Endothelial cell of umbilical vein (primary cell): ENCODE measurements around the gene CMIP. TPM values are rescaled to one million over a fixed set of nuclear protein-coding genes. Genes with fewer than 3 reads are reported as not detected.

Source experiments
- BruUV-seq: library from RNA; stranded (reverse); fragments of 400-500 nt; replicated peaks from 2 replicates; lab custom pipeline; 2021; lab: Mats Ljungman, UMichigan
- CTCF ChIA-PET: fragments of 300-600, 350-600 bp; sonication (Branson Sonifier 250); formaldehyde crosslinking; loops from one replicate; lab custom pipeline; 2021; ENCODE audit warnings: antibody characterized with exemption, inconsistent platforms; lab: Charles Lee
- POLR2A ChIA-PET: fragments of 300-600, 350-600 bp; sonication (Branson Sonifier 250); formaldehyde crosslinking; loops from one replicate; lab custom pipeline; 2021; ENCODE audit warnings: antibody characterized with exemption, inconsistent platforms; lab: Charles Lee
- DNase-seq: peaks from one replicate; pipeline ENCODE4 v3.0.0-alpha.2; 2011; ENCODE audit warnings: low read depth, low spot score
- FAIRE-seq: peaks from 2 replicates; lab custom pipeline; 2011; peaks lifted over from hg19 to GRCh38; lab: Jason Lieb, UNC
- H2AFZ ChIP-seq: 2 replicates; pipeline ENCODE4 v1.6.0; 2012; ENCODE audit warnings: low read depth, low read length, control low read depth, inconsistent platforms
- H3K27ac ChIP-seq: 2 replicates; pipeline ENCODE4 v1.5.1; 2011; ENCODE audit warnings: low read depth, mild to moderate bottlenecking, control low read depth, low read length, moderate library complexity; ENCODE audit not compliant: insufficient read depth
- H3K27me3 ChIP-seq, 2 experiments: 2 replicates each; pipeline versions ENCODE4 v1.6.0 to v1.6.1; 2011; ENCODE audit warnings: low read length in 2 of 2, mixed read lengths in 1 of 2; ENCODE audit not compliant: control insufficient read depth in 2 of 2, insufficient read depth in 2 of 2
- H3K36me3 ChIP-seq, 2 experiments: 2 replicates in 1 of 2; 3 replicates in 1 of 2; pipeline ENCODE4 v1.5.1; 2011; ENCODE audit warnings: low read length in 2 of 2, mild to moderate bottlenecking in 1 of 2, moderate library complexity in 1 of 2; ENCODE audit not compliant: control insufficient read depth in 2 of 2, insufficient read depth in 2 of 2; ENCODE audit errors: extremely low read depth in 1 of 2
- H3K4me1 ChIP-seq: 3 replicates; pipeline ENCODE4 v1.5.1; 2011; ENCODE audit warnings: mild to moderate bottlenecking, low read length; ENCODE audit not compliant: control insufficient read depth, insufficient read depth; ENCODE audit errors: extremely low read depth
- H3K4me2 ChIP-seq: 2 replicates; pipeline ENCODE4 v1.6.1; 2011; ENCODE audit warnings: low read length, control low read depth, mixed read lengths; ENCODE audit not compliant: insufficient read depth
- H3K4me3 ChIP-seq, 3 experiments: fragments of 200-600 bp in 1 of 3; sonication (generic), shearing (Covaris generic) in 1 of 3; replicated peaks in 1 of 3; 2 replicates each; pipeline ENCODE4 v1.5.1; 2011 to 2016; ENCODE audit warnings: control low read depth in 3 of 3, low read length in 3 of 3, mild to moderate bottlenecking in 2 of 3, inconsistent platforms in 1 of 3, low read depth in 1 of 3, moderate library complexity in 1 of 3; ENCODE audit not compliant: insufficient read depth in 1 of 3
- H3K79me2 ChIP-seq: 2 replicates; pipeline ENCODE4 v1.6.0; 2012; ENCODE audit warnings: low read length, inconsistent platforms; ENCODE audit not compliant: control insufficient read depth, insufficient read depth
- H3K9ac ChIP-seq: replicated peaks from 2 replicates; pipeline ENCODE3; 2011; ENCODE audit warnings: low read length, control low read depth; ENCODE audit not compliant: insufficient read depth; ENCODE audit errors: extremely low read depth
- H3K9me1 ChIP-seq: replicated peaks from 3 replicates; pipeline ENCODE4 v1.6.0; 2011; ENCODE audit warnings: mild to moderate bottlenecking, low read length; ENCODE audit not compliant: control insufficient read depth, insufficient read depth; ENCODE audit errors: extremely low read depth
- H3K9me3 ChIP-seq: replicated peaks from 2 replicates; pipeline ENCODE4 v1.5.1; 2012; ENCODE audit warnings: low read length, inconsistent platforms; ENCODE audit not compliant: control insufficient read depth, insufficient read depth
- H4K20me1 ChIP-seq: replicated peaks from 2 replicates; pipeline ENCODE3; 2011; ENCODE audit warnings: mild to moderate bottlenecking, low read length; ENCODE audit not compliant: control insufficient read depth, insufficient read depth; ENCODE audit errors: extremely low read depth
- EZH2 ChIP-seq: IDR thresholded peaks from 2 replicates; pipeline ENCODE4 v1.6.1; 2012; ENCODE audit warnings: borderline replicate concordance, low read depth, mild to moderate bottlenecking, moderate library complexity, low read length, inconsistent platforms; ENCODE audit not compliant: severe bottlenecking
- FOS ChIP-seq: IDR thresholded peaks from 2 replicates; pipeline ENCODE4 v1.6.1; 2011; ENCODE audit warnings: mild to moderate bottlenecking, low read length, moderate library complexity, borderline replicate concordance; ENCODE audit not compliant: insufficient read depth
- GATA2 ChIP-seq: IDR thresholded peaks from 2 replicates; pipeline ENCODE4 v1.7.0; 2011; ENCODE audit warnings: low read depth, mild to moderate bottlenecking, moderate library complexity, mixed read lengths, low read length; ENCODE audit not compliant: insufficient read length, insufficient read depth
- JUN ChIP-seq: IDR thresholded peaks from 2 replicates; pipeline ENCODE4 v1.6.1; 2011; ENCODE audit warnings: borderline replicate concordance, low read depth; ENCODE audit not compliant: insufficient read length, insufficient read depth
- MYC ChIP-seq: IDR thresholded peaks from one replicate; pipeline ENCODE4 v1.6.1; 2011; ENCODE audit warnings: mild to moderate bottlenecking, low read depth, low read length
- POLR2A ChIP-seq: IDR thresholded peaks from 2 replicates; pipeline ENCODE4 v1.6.1; 2012; ENCODE audit warnings: low read depth, mild to moderate bottlenecking, control low read depth, low read length
- POLR2AphosphoS5 ChIP-seq: IDR thresholded peaks from 2 replicates; pipeline ENCODE4 v1.6.1; 2012; ENCODE audit warnings: low read depth, mild to moderate bottlenecking, control low read depth, low read length, moderate library complexity; ENCODE audit not compliant: insufficient read depth
- dilution Hi-C: fragments of 300-500 bp; cut with MboI; formaldehyde crosslinking; loops from one replicate; pipeline ENCODE4 v1.15.0; 2019; ENCODE audit warnings: low sequenced_read_pairs; ENCODE audit not compliant: extremely low pct_ligation_motif_present
- intact Hi-C: fragments of 100-400 bp; cut with micrococcal nuclease; formaldehyde crosslinking; loops from one replicate; pipeline ENCODE4 v1.10.0; 2022
- polyA plus RNA-seq, 4 experiments: library from polyadenylated mRNA; depleted of rRNA in 3 of 4; stranded (reverse) in 3 of 4; unstranded in 1 of 4; fragments of >200 nt; gene quantifications; 2 replicates each; pipeline versions ENCODE4 v1.2.1 to v1.2.3, GENCODE V29; 2011 to 2012; ENCODE audit warnings: missing spikeins in 1 of 4
- total RNA-seq: library from RNA; stranded (reverse); gene quantifications from 2 replicates; pipeline ENCODE4 v1.2.3, GENCODE V29; 2021
- TF ChIP-seq, protein P1 (sequence below): IDR thresholded peaks from 2 replicates; pipeline ENCODE4 v1.6.1; 2011; ENCODE audit not compliant: insufficient read depth, insufficient read length
- TF ChIP-seq, protein P2 (sequence below), 2 donors: IDR thresholded peaks; 1 replicate in 1 of 2; 2 replicates in 1 of 2; pipeline ENCODE4 v1.5.1; 2011; ENCODE audit warnings: low read length in 2 of 2, mild to moderate bottlenecking in 2 of 2, moderate library complexity in 2 of 2, control low read depth in 1 of 2, inconsistent platforms in 1 of 2, low read depth in 1 of 2; ENCODE audit not compliant: insufficient read depth in 1 of 2; ENCODE audit errors: extremely low read depth in 1 of 2

The CMIP gene
- total and polyA plus RNA-seq, 2 donors (not counting 3 experiments of a cell fraction or from before 2014, with no cell fraction given) = 29.0 to 101 TPM

DNA sequence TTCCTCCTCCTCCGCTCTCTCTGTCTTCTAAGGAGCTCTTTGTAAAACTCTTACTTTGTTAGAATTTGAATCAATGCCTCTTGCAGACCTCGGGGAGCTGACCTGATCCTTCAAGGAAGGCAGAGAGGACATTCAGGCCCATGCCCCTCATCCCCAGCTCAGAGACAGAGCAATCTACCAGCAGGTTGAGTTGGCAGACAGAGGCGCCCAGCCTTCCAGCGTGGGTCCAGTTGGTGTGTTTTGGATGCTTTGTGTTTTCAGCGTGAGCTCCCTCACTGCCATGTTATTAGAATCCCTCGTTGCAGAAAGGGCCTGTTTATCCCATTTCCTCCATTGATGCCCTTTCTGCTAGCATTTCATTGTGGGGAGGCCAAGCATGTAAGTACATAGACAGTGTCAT, 167.1 kb downstream of the CMIP start:
- peak overlapping the region; percentile 12 for H3K9ac ChIP-seq
- peaks cover 10% of the 10 kb centered on the region for H3K79me2 ChIP-seq
- H3K9me1 ChIP-seq = no peaks in the 10 kb centered on the region
- POLR2A ChIA-PET = interaction anchor here (0.8 kb wide), 1 partner anchor 83 kb away, joined by 3 read pairs; no protein-coding TSS in a partner anchor
- intact Hi-C loops = loop anchor here (1.0 to 5.0 kb wide), 4 partner anchors 59 to 165 kb away; no protein-coding TSS in a partner anchor
- no peaks in the 10 kb centered on the region for H3K27me3 ChIP-seq
- no peak for TF ChIP-seq MYC
- TF ChIP-seq, protein P1, sequence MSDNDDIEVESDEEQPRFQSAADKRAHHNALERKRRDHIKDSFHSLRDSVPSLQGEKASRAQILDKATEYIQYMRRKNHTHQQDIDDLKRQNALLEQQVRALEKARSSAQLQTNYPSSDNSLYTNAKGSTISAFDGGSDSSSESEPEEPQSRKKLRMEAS = no peak
- TF ChIP-seq JUN = no peak
- TF ChIP-seq GATA2 = no peak
- no peak for TF ChIP-seq EZH2
- no peak for TF ChIP-seq POLR2A
- no peak for TF ChIP-seq FOS
- TF ChIP-seq POLR2AphosphoS5 = no peak
- TF ChIP-seq, protein P2, sequence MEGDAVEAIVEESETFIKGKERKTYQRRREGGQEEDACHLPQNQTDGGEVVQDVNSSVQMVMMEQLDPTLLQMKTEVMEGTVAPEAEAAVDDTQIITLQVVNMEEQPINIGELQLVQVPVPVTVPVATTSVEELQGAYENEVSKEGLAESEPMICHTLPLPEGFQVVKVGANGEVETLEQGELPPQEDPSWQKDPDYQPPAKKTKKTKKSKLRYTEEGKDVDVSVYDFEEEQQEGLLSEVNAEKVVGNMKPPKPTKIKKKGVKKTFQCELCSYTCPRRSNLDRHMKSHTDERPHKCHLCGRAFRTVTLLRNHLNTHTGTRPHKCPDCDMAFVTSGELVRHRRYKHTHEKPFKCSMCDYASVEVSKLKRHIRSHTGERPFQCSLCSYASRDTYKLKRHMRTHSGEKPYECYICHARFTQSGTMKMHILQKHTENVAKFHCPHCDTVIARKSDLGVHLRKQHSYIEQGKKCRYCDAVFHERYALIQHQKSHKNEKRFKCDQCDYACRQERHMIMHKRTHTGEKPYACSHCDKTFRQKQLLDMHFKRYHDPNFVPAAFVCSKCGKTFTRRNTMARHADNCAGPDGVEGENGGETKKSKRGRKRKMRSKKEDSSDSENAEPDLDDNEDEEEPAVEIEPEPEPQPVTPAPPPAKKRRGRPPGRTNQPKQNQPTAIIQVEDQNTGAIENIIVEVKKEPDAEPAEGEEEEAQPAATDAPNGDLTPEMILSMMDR (IDR thresholded peaks at IDR 0.05; ENCODE audit: extremely low read depth in 1 of 2, insufficient read depth in 1 of 2, low read depth in 1 of 2, low read length in 2 of 2) = no peak
- CTCF ChIA-PET = interaction anchor here (1.1 to 1.9 kb wide), 8 partner anchors 9 to 207 kb away, joined by 3 to 7 read pairs (median 4); no protein-coding TSS in a partner anchor
- DNase-seq (no peak), FAIRE-seq (no peak)
- H3K9me3 ChIP-seq = no peaks in the 10 kb centered on the region
- H3K27ac ChIP-seq = peak overlapping the region; percentile 90
- no peak overlapping the region for H2AFZ ChIP-seq
- peaks cover 2 to 6% of the 10 kb centered on the region in 2 experiments for H3K36me3 ChIP-seq
- dilution Hi-C loops = no loop called here
- H3K4me3 ChIP-seq = no peak overlapping the region
- H3K4me1 ChIP-seq = peaks cover 49% of the 10 kb centered on the region
- no TSS peak for BruUV-seq
- no peak overlapping the region for H3K4me2 ChIP-seq
- no peaks in the 10 kb centered on the region for H4K20me1 ChIP-seq
